K562 (cell line): ENCODE measurements around the gene TMEM131. TPM values are rescaled to one million over a fixed set of nuclear protein-coding genes. Genes with fewer than 3 reads are reported as not detected.

Source experiments
- ATAC-seq: fragments of 200-7000 bp; cut with Tn5 transposase; 3 replicates; pipeline ENCODE4 v1.9.1; 2020; ENCODE audit warnings: moderate library complexity
- BruUV-seq: library from RNA; stranded (reverse); fragments of 400-500 nt; replicated peaks from 2 replicates; lab custom pipeline; 2021; lab: Mats Ljungman, UMichigan
- CTCF ChIA-PET: fragments of 300-600 bp; formaldehyde crosslinking; extraction: SDS; loops from one replicate; lab custom pipeline; 2021; ENCODE audit warnings: low intra/inter-chr PET ratio; lab: Yijun Ruan, JAX
- POLR2A ChIA-PET: fragments of 300-600, 350-650 bp; sonication (Branson Sonifier 250); formaldehyde crosslinking; extraction: SDS; loops from one replicate; lab custom pipeline; 2021; ENCODE audit warnings: antibody characterized with exemption, inconsistent platforms; lab: Yijun Ruan, JAX
- DNase-seq, 4 experiments: peaks; one replicate each; pipeline versions ENCODE4 v3.0.0 to v3.0.0-alpha.2; 2011 to 2018; ENCODE audit warnings: low spot score in 3 of 4, mixed read lengths in 3 of 4; ENCODE audit errors: extremely low read depth in 1 of 4
- FAIRE-seq: peaks from 2 replicates; lab custom pipeline; 2011; peaks lifted over from hg19 to GRCh38; lab: Jason Lieb, UNC
- H2AFZ ChIP-seq: 2 replicates; pipeline ENCODE4 v1.6.0; 2011; ENCODE audit warnings: low read depth, low read length, control low read depth, inconsistent platforms
- H3K27ac ChIP-seq: fragments of 200-600 bp; 3 replicates; pipeline ENCODE4 v1.8.0; 2011; ENCODE audit warnings: low read depth, mild to moderate bottlenecking, control low read depth, inconsistent platforms, low read length, moderate library complexity, mixed read lengths; ENCODE audit errors: extremely low read depth
- H3K27me3 ChIP-seq, 2 experiments: fragments of 300-600 bp in 1 of 2; 2 replicates in 1 of 2; 3 replicates in 1 of 2; pipeline versions ENCODE4 v1.6.0 to v1.8.0; 2011; ENCODE audit warnings: inconsistent platforms in 2 of 2, low read length in 2 of 2, mild to moderate bottlenecking in 1 of 2, mixed read lengths in 1 of 2, moderate library complexity in 1 of 2; ENCODE audit not compliant: control insufficient read depth in 2 of 2, insufficient read depth in 2 of 2
- H3K36me3 ChIP-seq: fragments of 300-600 bp; 3 replicates; pipeline ENCODE4 v1.8.0; 2011; ENCODE audit warnings: mild to moderate bottlenecking, low read length, inconsistent platforms; ENCODE audit not compliant: control insufficient read depth, insufficient read depth
- H3K4me1 ChIP-seq, 2 experiments: fragments of 200-600 bp in 1 of 2; replicated peaks in 1 of 2; 2 replicates in 1 of 2; 3 replicates in 1 of 2; pipeline versions ENCODE4 v1.5.1 to v1.8.0; 2011; ENCODE audit warnings: inconsistent platforms in 2 of 2, low read length in 2 of 2, mild to moderate bottlenecking in 1 of 2, mixed read lengths in 1 of 2, moderate library complexity in 1 of 2; ENCODE audit not compliant: control insufficient read depth in 2 of 2, insufficient read depth in 2 of 2
- H3K4me2 ChIP-seq: 2 replicates; pipeline ENCODE4 v1.6.1; 2011; ENCODE audit warnings: low read length, control low read depth, inconsistent platforms, mixed read lengths; ENCODE audit not compliant: insufficient read depth
- H3K4me3 ChIP-seq: fragments of 200-600 bp; sonication (generic), shearing (Covaris generic); 2 replicates; pipeline ENCODE4 v1.5.1; 2016; ENCODE audit warnings: control low read depth, inconsistent platforms
- H3K79me2 ChIP-seq: fragments of 200-600 bp; 3 replicates; pipeline ENCODE4 v1.8.0; 2011; ENCODE audit warnings: low read length, inconsistent platforms; ENCODE audit not compliant: control insufficient read depth, insufficient read depth
- H3K9ac ChIP-seq, 2 experiments: 2 replicates each; pipeline versions ENCODE4 v1.6.0 to v1.6.1; 2011; ENCODE audit warnings: low read depth in 2 of 2, low read length in 2 of 2, control low read depth in 1 of 2, inconsistent platforms in 1 of 2, mild to moderate bottlenecking in 1 of 2, mixed read lengths in 1 of 2; ENCODE audit not compliant: insufficient read depth in 1 of 2
- H3K9me1 ChIP-seq: one replicate; pipeline ENCODE4 v1.6.0; 2011; ENCODE audit warnings: inconsistent platforms, mild to moderate bottlenecking, low read length, moderate library complexity; ENCODE audit not compliant: control insufficient read depth, insufficient read depth
- H3K9me3 ChIP-seq: replicated peaks from 2 replicates; pipeline ENCODE4 v1.5.1; 2011; ENCODE audit warnings: low read depth, low read length, inconsistent platforms; ENCODE audit not compliant: control insufficient read depth, insufficient read depth
- H4K20me1 ChIP-seq: replicated peaks from 2 replicates; pipeline ENCODE4 v1.6.1; 2011; ENCODE audit warnings: low read length, inconsistent platforms, mixed read lengths; ENCODE audit not compliant: control insufficient read depth, insufficient read depth
- BACH1 ChIP-seq: fragments of 200-800 bp; sonication (Bioruptor generic); IDR thresholded peaks from 2 replicates; pipeline ENCODE4 v1.6.1; 2016; ENCODE audit warnings: missing genetic modification characterization, missing compliant biosample characterization
- CBFB ChIP-seq: sonication (generic); formaldehyde crosslinking; IDR thresholded peaks from 2 replicates; pipeline ENCODE4 v1.4.0; 2020; ENCODE audit warnings: mild to moderate bottlenecking, missing genetic modification reagents
- HCFC1 ChIP-seq: IDR thresholded peaks from 2 replicates; pipeline ENCODE4 v1.6.1; 2012; ENCODE audit warnings: low read depth, low read length, improper control_type of control experiment
- L3MBTL2 ChIP-seq: fragments of 450-650 bp; IDR thresholded peaks from 2 replicates; pipeline ENCODE4 v1.6.1; 2016; ENCODE audit warnings: mild to moderate bottlenecking, moderate library complexity
- MEIS2 ChIP-seq: fragments of 450-650 bp; IDR thresholded peaks from 2 replicates; pipeline ENCODE4 v1.6.1; 2014; ENCODE audit warnings: mild to moderate bottlenecking; ENCODE audit not compliant: partially characterized antibody
- MNT ChIP-seq, 2 experiments: fragments of 450-650 bp; conservative IDR thresholded peaks; 2 replicates each; pipeline ENCODE4 v1.6.1; 2017; ENCODE audit warnings: mild to moderate bottlenecking in 2 of 2, moderate library complexity in 2 of 2
- NR2C1 ChIP-seq, 2 experiments: fragments of 450-650 bp; IDR thresholded peaks; 2 replicates each; pipeline ENCODE4 v1.6.1; 2017; ENCODE audit warnings: mild to moderate bottlenecking in 2 of 2, antibody characterized with exemption in 1 of 2, inconsistent platforms in 1 of 2, missing compliant biosample characterization in 1 of 2, missing genetic modification characterization in 1 of 2
- PBX2 ChIP-seq, 2 experiments: IDR thresholded peaks in 1 of 2; conservative IDR thresholded peaks in 1 of 2; 2 replicates each; pipeline ENCODE4 v1.6.1; 2016; ENCODE audit warnings: low read depth in 2 of 2, mild to moderate bottlenecking in 1 of 2, missing compliant biosample characterization in 1 of 2, missing genetic modification characterization in 1 of 2, moderate library complexity in 1 of 2
- RBM14 ChIP-seq: fragments of 200-400 bp; formaldehyde crosslinking; IDR thresholded peaks from 2 replicates; pipeline ENCODE4 v1.6.1; 2018; ENCODE audit warnings: low read depth, mild to moderate bottlenecking, low read length, moderate library complexity, borderline replicate concordance; ENCODE audit not compliant: insufficient read depth
- ZKSCAN1 ChIP-seq: fragments of 150-350 bp; IDR thresholded peaks from 2 replicates; pipeline ENCODE4 v1.6.1; 2016; ENCODE audit warnings: low read depth, low read length
- ZNF717 ChIP-seq: fragments of 250-450 bp; sonication (Bioruptor Pico); IDR thresholded peaks from 2 replicates; pipeline ENCODE4 v1.5.0; 2021
- WGBS: fragments of 100-300 bp; shearing (Covaris generic); methylation state at CpG from one replicate; pipeline ENCODE4 v1.1.6; 2016; ENCODE audit warnings: low coverage, mixed read lengths; ENCODE audit not compliant: insufficient coverage; ENCODE audit errors: missing lambda C conversion rate; 5-methylcytosine and 5-hydroxymethylcytosine counted together
- in situ Hi-C: fragments of 300-500 bp; cut with MboI; formaldehyde crosslinking; loops from 4 replicates; pipeline ENCODE4 v1.15.0; 2018; ENCODE audit warnings: inconsistent platforms, mixed read lengths
- intact Hi-C: fragments of 100-400 bp; cut with micrococcal nuclease; formaldehyde crosslinking; loops from 2 replicates; pipeline ENCODE4 v1.14.2; 2022
- polyA plus RNA-seq, 8 experiments: library from polyadenylated mRNA; depleted of rRNA in 4 of 8; stranded (reverse) in 5 of 8; unstranded in 3 of 8; fragments of >200 nt; fragmentation: Nextera tagmentation in 2 of 8; fragmentation: Illumina TruSeq in 1 of 8; extraction: Ambion mirVana in 2 of 8; extraction: Trizol in 1 of 8; gene quantifications; 2 replicates each; pipeline versions ENCODE4 v1.2.1 to v1.2.3, GENCODE V29; 2011 to 2014; ENCODE audit warnings: inconsistent platforms in 1 of 8, missing spikeins in 1 of 8
- total RNA-seq, 7 experiments: library from RNA; depleted of rRNA in 6 of 7; stranded (reverse); fragments of >200 nt in 6 of 7; fragmentation: Illumina TruSeq in 2 of 7; extraction: Trizol in 2 of 7; gene quantifications; 2 replicates each; pipeline versions ENCODE4 v1.2.1 to v1.2.3, GENCODE V29; 2011 to 2021; ENCODE audit warnings: low replicate concordance in 1 of 7
- TF ChIP-seq, protein P1 (sequence below): sonication (generic); formaldehyde crosslinking; IDR thresholded peaks from 2 replicates; pipeline ENCODE4 v1.8.1; 2023; ENCODE audit warnings: mild to moderate bottlenecking, missing genetic modification reagents
- TF ChIP-seq, protein P2 (sequence below): fragments of 450-650 bp; formaldehyde crosslinking; IDR thresholded peaks from 2 replicates; pipeline ENCODE4 v1.4.0; 2020; ENCODE audit warnings: mild to moderate bottlenecking

Gene TMEM131
- total and polyA plus RNA-seq, 9 of the 15 experiments (the other 6 are each of a cell fraction or from before 2014, with no cell fraction given), result 2.5 to 21.1 (median 12.4) TPM

DNA sequence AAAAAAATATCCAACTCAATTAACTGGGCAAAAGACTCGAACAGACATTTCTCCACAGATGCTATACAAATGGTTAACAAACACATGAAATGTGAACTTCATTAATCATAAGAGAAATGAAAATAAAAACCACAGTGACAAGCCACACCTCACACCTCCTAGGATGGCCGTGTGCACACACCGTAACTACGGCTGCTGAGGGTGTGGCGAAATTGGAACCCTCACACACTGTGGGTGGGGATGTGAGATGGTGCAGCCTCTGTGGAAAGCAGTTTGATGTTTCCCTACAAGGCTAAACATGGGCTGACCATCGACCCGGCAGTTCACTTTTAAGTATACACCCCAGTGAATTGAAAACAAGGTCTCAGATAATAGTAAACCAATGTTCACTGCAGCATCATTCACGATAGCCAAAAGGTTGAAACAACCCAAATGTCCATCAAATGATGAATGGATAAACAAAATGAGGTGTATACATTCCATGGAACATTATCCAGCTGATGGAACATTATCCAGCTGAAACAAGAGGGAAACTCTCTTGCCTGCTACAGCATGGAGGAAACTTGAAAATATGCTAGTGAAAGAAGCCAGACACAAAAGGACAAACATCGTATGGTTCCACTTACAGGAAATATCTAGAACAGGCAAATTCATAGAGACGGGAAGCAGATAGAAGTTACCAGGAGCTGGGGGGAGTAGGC lies 250.1 kb downstream of the TMEM131 start:
- no peaks in the 10 kb centered on the region for H3K36me3 ChIP-seq
- in situ Hi-C loops, result no loop called here
- no TSS peak for BruUV-seq
- no peaks in the 10 kb centered on the region for H3K79me2 ChIP-seq
- no peak overlapping the region for H3K4me3 ChIP-seq
- intact Hi-C loops, result loop anchor here (10.0 kb wide), 2 partner anchors 151 to 639 kb away; no protein-coding TSS in a partner anchor
- no peak overlapping the region for H3K9ac ChIP-seq
- no peaks in the 10 kb centered on the region for H4K20me1 ChIP-seq
- H3K9me1 ChIP-seq, result no peaks in the 10 kb centered on the region
- ATAC-seq, result 0 out of 3 replicates have a peak, but pooled peaks have one; percentile 27
- 27% methylated on average over 10 of the region's 10 CpGs for whole genome bisulfite sequencing
- no peak overlapping the region for H3K27ac ChIP-seq
- peaks cover 12 to 15% of the 10 kb centered on the region in 2 experiments for H3K4me1 ChIP-seq
- peak overlapping the region; percentile 1; the same call in 1 of the 2 replicates for H2AFZ ChIP-seq
- CTCF ChIA-PET, result interaction anchor here (0.7 kb wide), 2 partner anchors 49 to 62 kb away, joined by 3 read pairs; no protein-coding TSS in a partner anchor
- peak; percentile 6 for FAIRE-seq
- H3K4me2 ChIP-seq, result no peak overlapping the region
- DNase-seq, result peak in 1 of 4 experiments; percentile 20
- POLR2A ChIA-PET, result interaction anchor here (0.6 kb wide), 1 partner anchor 604 kb away, joined by 3 read pairs; no protein-coding TSS in a partner anchor
- no peaks in the 10 kb centered on the region for H3K9me3 ChIP-seq
- no peaks in the 10 kb centered on the region for H3K27me3 ChIP-seq
- TF ChIP-seq RBM14 (no peak), MNT (conservative IDR thresholded peaks at IDR 0.05) (no peak), NR2C1 (IDR thresholded peaks at IDR 0.05) (no peak), NR2C1 (tag; IDR thresholded peaks at IDR 0.05) (no peak), PBX2 (CRISPR knock-in tag; IDR thresholded peaks at IDR 0.05; ENCODE audit: low read depth) (no peak), PBX2 (tag; conservative IDR thresholded peaks at IDR 0.05; ENCODE audit: low read depth) (peak; percentile 59; the same call in 1 of the 2 replicates), CBFB (CRISPR knock-in tag) (no peak), ZKSCAN1 (no peak), ZNF717 (no peak), HCFC1 (no peak), BACH1 (no peak), MEIS2 (peak; percentile 55), L3MBTL2 (0 out of 2 replicates have a peak, but pooled peaks have one; percentile 47)
- TF ChIP-seq, protein P1, sequence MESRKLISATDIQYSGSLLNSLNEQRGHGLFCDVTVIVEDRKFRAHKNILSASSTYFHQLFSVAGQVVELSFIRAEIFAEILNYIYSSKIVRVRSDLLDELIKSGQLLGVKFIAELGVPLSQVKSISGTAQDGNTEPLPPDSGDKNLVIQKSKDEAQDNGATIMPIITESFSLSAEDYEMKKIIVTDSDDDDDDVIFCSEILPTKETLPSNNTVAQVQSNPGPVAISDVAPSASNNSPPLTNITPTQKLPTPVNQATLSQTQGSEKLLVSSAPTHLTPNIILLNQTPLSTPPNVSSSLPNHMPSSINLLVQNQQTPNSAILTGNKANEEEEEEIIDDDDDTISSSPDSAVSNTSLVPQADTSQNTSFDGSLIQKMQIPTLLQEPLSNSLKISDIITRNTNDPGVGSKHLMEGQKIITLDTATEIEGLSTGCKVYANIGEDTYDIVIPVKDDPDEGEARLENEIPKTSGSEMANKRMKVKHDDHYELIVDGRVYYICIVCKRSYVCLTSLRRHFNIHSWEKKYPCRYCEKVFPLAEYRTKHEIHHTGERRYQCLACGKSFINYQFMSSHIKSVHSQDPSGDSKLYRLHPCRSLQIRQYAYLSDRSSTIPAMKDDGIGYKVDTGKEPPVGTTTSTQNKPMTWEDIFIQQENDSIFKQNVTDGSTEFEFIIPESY (CRISPR knock-in tag), result no peak
- TF ChIP-seq, protein P2, sequence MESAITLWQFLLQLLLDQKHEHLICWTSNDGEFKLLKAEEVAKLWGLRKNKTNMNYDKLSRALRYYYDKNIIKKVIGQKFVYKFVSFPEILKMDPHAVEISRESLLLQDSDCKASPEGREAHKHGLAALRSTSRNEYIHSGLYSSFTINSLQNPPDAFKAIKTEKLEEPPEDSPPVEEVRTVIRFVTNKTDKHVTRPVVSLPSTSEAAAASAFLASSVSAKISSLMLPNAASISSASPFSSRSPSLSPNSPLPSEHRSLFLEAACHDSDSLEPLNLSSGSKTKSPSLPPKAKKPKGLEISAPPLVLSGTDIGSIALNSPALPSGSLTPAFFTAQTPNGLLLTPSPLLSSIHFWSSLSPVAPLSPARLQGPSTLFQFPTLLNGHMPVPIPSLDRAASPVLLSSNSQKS (CRISPR knock-in tag), result no peak
